HepG2 (cell line): Measurements from ENCODE around the gene CNNM1. TPM values are rescaled to one million over a fixed set of nuclear protein-coding genes. Genes with fewer than 3 reads are reported as not detected.
A peak's percentile ranks its signal among the peaks of the same experiment; 100 is the strongest.

Experiments
- ATF4 ChIP-seq, 2 experiments: fragments of 450-650 bp in 1 of 2; sonication (generic) in 1 of 2; formaldehyde crosslinking; IDR thresholded peaks; 2 replicates each; pipeline versions ENCODE4 v1.5.0 to v1.8.0; 2020 to 2022; ENCODE audit warnings: mild to moderate bottlenecking in 1 of 2, missing genetic modification reagents in 1 of 2
- DMTF1 ChIP-seq: sonication (generic); formaldehyde crosslinking; IDR thresholded peaks from 2 replicates; pipeline ENCODE4 v1.4.0; 2020; ENCODE audit warnings: mild to moderate bottlenecking, missing genetic modification reagents
- DZIP1 ChIP-seq: sonication (generic); formaldehyde crosslinking; IDR thresholded peaks from 2 replicates; pipeline ENCODE4 v1.5.0; 2020; ENCODE audit warnings: mild to moderate bottlenecking, missing genetic modification reagents
- GLI4 ChIP-seq: sonication (generic); formaldehyde crosslinking; IDR thresholded peaks from 2 replicates; pipeline ENCODE4 v1.5.1; 2020; ENCODE audit warnings: missing genetic modification reagents, mild to moderate bottlenecking, moderate library complexity, borderline replicate concordance
- HMGA1 ChIP-seq: sonication (generic); formaldehyde crosslinking; conservative IDR thresholded peaks from 2 replicates; pipeline ENCODE4 v1.4.0; 2020; ENCODE audit warnings: missing genetic modification reagents
- HOXA7 ChIP-seq: sonication (generic); formaldehyde crosslinking; IDR thresholded peaks from 2 replicates; pipeline ENCODE4 v1.8.1; 2022; ENCODE audit warnings: mild to moderate bottlenecking, missing genetic modification reagents, moderate library complexity
- NR2F1 ChIP-seq, 2 experiments: fragments of 450-650 bp in 1 of 2; formaldehyde crosslinking in 1 of 2; IDR thresholded peaks; 2 replicates each; pipeline versions ENCODE4 v1.5.0 to v1.6.1; 2016 to 2020; ENCODE audit warnings: mild to moderate bottlenecking in 1 of 2, missing compliant biosample characterization in 1 of 2, missing genetic modification reagents in 1 of 2, moderate library complexity in 1 of 2
- RBFOX2 ChIP-seq: fragments of 200-400 bp; formaldehyde crosslinking; IDR thresholded peaks from 2 replicates; pipeline ENCODE4 v1.6.1; 2017; ENCODE audit warnings: low read depth, mild to moderate bottlenecking, low read length
- RBM22 ChIP-seq: fragments of 200-400 bp; formaldehyde crosslinking; optimal IDR thresholded peaks from 2 replicates; pipeline ENCODE3; 2017; ENCODE audit warnings: mild to moderate bottlenecking, low read length, moderate library complexity
- RXRA ChIP-seq: sonication (generic); formaldehyde crosslinking; IDR thresholded peaks from 2 replicates; pipeline ENCODE4 v1.5.1; 2020; ENCODE audit warnings: missing genetic modification reagents
- SRSF1 ChIP-seq: fragments of 200-400 bp; formaldehyde crosslinking; optimal IDR thresholded peaks from 2 replicates; pipeline ENCODE3; 2017; ENCODE audit warnings: mild to moderate bottlenecking, low read depth, low read length, moderate library complexity
- TRIM24 ChIP-seq: sonication (generic); formaldehyde crosslinking; IDR thresholded peaks from 2 replicates; pipeline ENCODE4 v1.8.0; 2022; ENCODE audit warnings: mild to moderate bottlenecking, missing genetic modification reagents
- ZNF142 ChIP-seq: sonication (generic); formaldehyde crosslinking; IDR thresholded peaks from 2 replicates; pipeline ENCODE4 v1.4.0; 2020; ENCODE audit warnings: missing genetic modification reagents
- ZNF224 ChIP-seq: sonication (generic); formaldehyde crosslinking; IDR thresholded peaks from 2 replicates; pipeline ENCODE4 v1.5.0; 2020; ENCODE audit warnings: mild to moderate bottlenecking, missing genetic modification reagents
- ZNF639 ChIP-seq: conservative IDR thresholded peaks from 2 replicates; pipeline ENCODE4 v1.6.1; 2018; ENCODE audit warnings: missing genetic modification reagents
- polyA plus RNA-seq, 8 experiments: library from polyadenylated mRNA; depleted of rRNA in 3 of 8; stranded (reverse) in 7 of 8; unstranded in 1 of 8; fragments of >200 nt; fragmentation: Illumina TruSeq in 4 of 8; extraction: Trizol in 4 of 8; gene quantifications; 2 replicates each; pipeline versions ENCODE4 v1.2.1 to v1.2.3, GENCODE V29; 2011 to 2016; ENCODE audit warnings: low read depth in 4 of 8, missing spikeins in 1 of 8, mixed read lengths in 1 of 8; ENCODE audit not compliant: insufficient read depth in 1 of 8
- total RNA-seq, 5 experiments: library from RNA; depleted of rRNA; stranded (reverse); fragments of >200 nt; fragmentation: Illumina TruSeq; extraction: Trizol; gene quantifications; 2 replicates each; pipeline ENCODE4 v1.2.3, GENCODE V29; 2016; ENCODE audit warnings: low read depth in 1 of 5

The CNNM1 gene
- total and polyA plus RNA-seq, 2 of the 13 experiments (the other 11 are each of a cell fraction or from before 2014, with no cell fraction given), result 4.3 to 9.6 TPM

GRCh38 chr10:99430451-99431189 is 101.5 kb downstream of the CNNM1 start, which contains the start of gene GOT1 (continued):
- TF ChIP-seq TRIM24 (CRISPR knock-in tag), result no peak
- peak; percentile 58 for TF ChIP-seq SRSF1
- TF ChIP-seq RBM22, result no peak
- peak; percentile 87 for TF ChIP-seq RBFOX2
- TF ChIP-seq GLI4 (CRISPR knock-in tag), result no peak
- TF ChIP-seq ZNF142, result no peak
- peak; percentile 63 to 85 for TF ChIP-seq NR2F1 (CRISPR knock-in tag; IDR thresholded peaks at IDR 0.05)
- peak; percentile 71; the same call in 1 of the 2 replicates for TF ChIP-seq RXRA (CRISPR knock-in tag)
- TF ChIP-seq ZNF639 (CRISPR knock-in tag), result 0 out of 2 replicates have a peak, but pooled peaks have one; percentile 15
- TF ChIP-seq DZIP1 (CRISPR knock-in tag), result 0 out of 2 replicates have a peak, but pooled peaks have one; percentile 65
- no peak for TF ChIP-seq HMGA1 (CRISPR knock-in tag)
- TF ChIP-seq HOXA7 (CRISPR knock-in tag), result no peak
- TF ChIP-seq ATF4 (CRISPR knock-in tag; IDR thresholded peaks at IDR 0.05), result peak; percentile 83 to 98; a peak in 3 of 4 replicates
- TF ChIP-seq ZNF224, result peak; percentile 74
- no peak for TF ChIP-seq DMTF1 (CRISPR knock-in tag)
